HepG2 (cell line): ENCODE data around the gene FNIP2. TPM values are rescaled to one million over a fixed set of nuclear protein-coding genes. Genes with fewer than 3 reads are reported as not detected.

Source experiments
- ATAC-seq: fragments of 200-7000 bp; cut with Tn5 transposase; 3 replicates; pipeline ENCODE4 v1.9.1; 2020; ENCODE audit warnings: mild to moderate bottlenecking, moderate library complexity
- BruUV-seq: library from RNA; stranded (reverse); fragments of 400-500 nt; replicated peaks from 2 replicates; lab custom pipeline; 2021; lab: Mats Ljungman, UMichigan
- CTCF ChIA-PET: fragments of 300-600 bp; formaldehyde crosslinking; extraction: SDS; loops from one replicate; lab custom pipeline; 2021; ENCODE audit warnings: low total read pairs, inconsistent platforms, low intra/inter-chr PET ratio; lab: Yijun Ruan, JAX
- POLR2A ChIA-PET: fragments of 350-600 bp; sonication (Branson Sonifier 250); formaldehyde crosslinking; loops from one replicate; lab custom pipeline; 2020; ENCODE audit warnings: antibody characterized with exemption, inconsistent platforms; lab: Yijun Ruan, JAX
- DNase-seq: peaks from one replicate; pipeline ENCODE4 v3.0.0-alpha.2; 2015; ENCODE audit warnings: low spot score
- FAIRE-seq: peaks from 3 replicates; lab custom pipeline; 2011; peaks lifted over from hg19 to GRCh38; lab: Jason Lieb, UNC
- H2AFZ ChIP-seq: one replicate; pipeline ENCODE4 v1.6.1; 2011; ENCODE audit warnings: low read length, inconsistent platforms
- H3K27ac ChIP-seq: fragments of 300-600 bp; 3 replicates; pipeline ENCODE4 v1.8.0; 2011; ENCODE audit warnings: mixed run types, mild to moderate bottlenecking, mixed read lengths, low read length, inconsistent platforms; ENCODE audit not compliant: insufficient read depth; ENCODE audit errors: extremely low read length
- H3K27me3 ChIP-seq, 2 experiments: fragments of 200-600 bp in 1 of 2; 2 replicates in 1 of 2; 3 replicates in 1 of 2; pipeline versions ENCODE4 v1.6.0 to v1.8.0; 2011; ENCODE audit warnings: low read length in 2 of 2, mild to moderate bottlenecking in 2 of 2, moderate library complexity in 2 of 2, inconsistent platforms in 1 of 2; ENCODE audit not compliant: insufficient read depth in 2 of 2, control insufficient read depth in 1 of 2
- H3K36me3 ChIP-seq, 2 experiments: fragments of 200-600 bp in 1 of 2; replicated peaks in 1 of 2; 2 replicates in 1 of 2; 3 replicates in 1 of 2; pipeline versions ENCODE4 v1.5.1 to v1.8.0; 2011; ENCODE audit warnings: low read length in 2 of 2, inconsistent platforms in 1 of 2; ENCODE audit not compliant: insufficient read depth in 2 of 2, control insufficient read depth in 1 of 2
- H3K4me1 ChIP-seq: 2 replicates; pipeline ENCODE4 v1.5.1; 2012; ENCODE audit warnings: low read length, inconsistent platforms; ENCODE audit not compliant: insufficient read depth
- H3K4me2 ChIP-seq: 2 replicates; pipeline ENCODE4 v1.6.0; 2011; ENCODE audit warnings: low read depth, low read length, inconsistent platforms
- H3K4me3 ChIP-seq, 3 experiments: fragments of 200-600 bp in 1 of 3; sonication (generic), shearing (Covaris generic) in 1 of 3; replicated peaks in 1 of 3; 2 replicates each; pipeline ENCODE4 v1.5.1; 2011 to 2016; ENCODE audit warnings: low read length in 3 of 3, inconsistent platforms in 2 of 3, low read depth in 2 of 3, mild to moderate bottlenecking in 2 of 3, control low read depth in 1 of 3, mixed read lengths in 1 of 3; ENCODE audit not compliant: insufficient read depth in 1 of 3
- H3K79me2 ChIP-seq: one replicate; pipeline ENCODE4 v1.6.1; 2011; ENCODE audit warnings: low read length, inconsistent platforms; ENCODE audit not compliant: insufficient read depth
- H3K9ac ChIP-seq: 2 replicates; pipeline ENCODE4 v1.6.0; 2011; ENCODE audit warnings: mild to moderate bottlenecking, low read depth, low read length, inconsistent platforms; ENCODE audit not compliant: insufficient read depth
- H3K9me3 ChIP-seq: 2 replicates; pipeline ENCODE4 v1.5.1; 2012; ENCODE audit warnings: mild to moderate bottlenecking, low read length
- H4K20me1 ChIP-seq: 2 replicates; pipeline ENCODE4 v1.6.0; 2011; ENCODE audit warnings: inconsistent platforms, mild to moderate bottlenecking, low read length, moderate library complexity; ENCODE audit not compliant: insufficient read depth
- ATF7 ChIP-seq, 2 experiments: fragments of 450-650 bp in 1 of 2; sonication (generic) in 1 of 2; formaldehyde crosslinking in 1 of 2; IDR thresholded peaks; 2 replicates each; pipeline versions ENCODE4 v1.4.0 to v1.6.1; 2016 to 2020; ENCODE audit warnings: antibody characterized with exemption in 1 of 2, mild to moderate bottlenecking in 1 of 2, missing genetic modification reagents in 1 of 2
- ELK4 ChIP-seq: sonication (generic); formaldehyde crosslinking; IDR thresholded peaks from 2 replicates; pipeline ENCODE4 v1.9.0; 2021; ENCODE audit warnings: missing genetic modification reagents, borderline replicate concordance
- JUND ChIP-seq: sonication (generic); formaldehyde crosslinking; IDR thresholded peaks from 2 replicates; pipeline ENCODE4 v1.8.0; 2022; ENCODE audit warnings: mild to moderate bottlenecking, missing genetic modification reagents
- MIER2 ChIP-seq: IDR thresholded peaks from 2 replicates; pipeline ENCODE4 v1.6.1; 2016; ENCODE audit warnings: missing biosample characterization, missing genetic modification reagents
- ZBTB8A ChIP-seq: sonication (generic); formaldehyde crosslinking; IDR thresholded peaks from 2 replicates; pipeline ENCODE4 v1.4.0; 2020; ENCODE audit warnings: mild to moderate bottlenecking, low read depth, missing genetic modification reagents, borderline replicate concordance
- ZNF383 ChIP-seq: sonication (generic); formaldehyde crosslinking; IDR thresholded peaks from 2 replicates; pipeline ENCODE4 v1.4.0; 2020; ENCODE audit warnings: missing genetic modification reagents, mild to moderate bottlenecking, borderline replicate concordance
- ZNF629 ChIP-seq: sonication (generic); formaldehyde crosslinking; conservative IDR thresholded peaks from 2 replicates; pipeline ENCODE4 v1.5.0; 2020; ENCODE audit warnings: missing genetic modification reagents
- ZNF788 ChIP-seq: sonication (generic); formaldehyde crosslinking; IDR thresholded peaks from 2 replicates; pipeline ENCODE4 v1.5.0; 2020; ENCODE audit warnings: mild to moderate bottlenecking, missing genetic modification reagents, borderline replicate concordance
- WGBS: methylation state at CpG from one replicate; pipeline ENCODE4 v1.1.6; 2017; ENCODE audit warnings: low lambda C conversion rate; 5-methylcytosine and 5-hydroxymethylcytosine counted together
- in situ Hi-C: cut with HindIII; loops from 2 replicates; pipeline ENCODE4 v1.10.0; 2017; ENCODE audit warnings: low pct_unique_long_range_greater_than_20kb; ENCODE audit not compliant: extremely low pct_ligation_motif_present
- intact Hi-C: fragments of 100-400 bp; cut with micrococcal nuclease; formaldehyde crosslinking; loops from one replicate; pipeline ENCODE4 v1.10.0; 2022; ENCODE audit not compliant: unreplicated experiment
- polyA plus RNA-seq, 8 experiments: library from polyadenylated mRNA; depleted of rRNA in 3 of 8; stranded (reverse) in 7 of 8; unstranded in 1 of 8; fragments of >200 nt; fragmentation: Illumina TruSeq in 4 of 8; extraction: Trizol in 4 of 8; gene quantifications; 2 replicates each; pipeline versions ENCODE4 v1.2.1 to v1.2.3, GENCODE V29; 2011 to 2016; ENCODE audit warnings: low read depth in 4 of 8, missing spikeins in 1 of 8, mixed read lengths in 1 of 8; ENCODE audit not compliant: insufficient read depth in 1 of 8
- total RNA-seq, 5 experiments: library from RNA; depleted of rRNA; stranded (reverse); fragments of >200 nt; fragmentation: Illumina TruSeq; extraction: Trizol; gene quantifications; 2 replicates each; pipeline ENCODE4 v1.2.3, GENCODE V29; 2016; ENCODE audit warnings: low read depth in 1 of 5

Gene FNIP2
- total and polyA plus RNA-seq, 2 of the 13 experiments (the other 11 are each of a cell fraction or from before 2014, with no cell fraction given), result 15.5 to 21.0 TPM

- no peak overlapping the region for H3K4me3 ChIP-seq
- BruUV-seq, result no TSS peak
- no peak for ATAC-seq
- H3K27me3 ChIP-seq, result no peaks in the 10 kb centered on the region
- no peak overlapping the region for H3K9ac ChIP-seq
- no peaks in the 10 kb centered on the region for H3K9me3 ChIP-seq
- 99% methylated on average over 5 of the region's 5 CpGs for WGBS
- CTCF ChIA-PET, result no interaction called here
- peaks cover 7 to 14% of the 10 kb centered on the region in 2 experiments; a peak in 4 of 5 replicates for H3K36me3 ChIP-seq
- FAIRE-seq, result no peak
- intact Hi-C loops, result no loop called here
- no peak overlapping the region for H2AFZ ChIP-seq
- no peaks in the 10 kb centered on the region for H3K79me2 ChIP-seq
- H3K27ac ChIP-seq, result no peak overlapping the region
- H4K20me1 ChIP-seq, result no peaks in the 10 kb centered on the region
- DNase-seq, result no peak
- H3K4me1 ChIP-seq, result peaks cover 4% of the 10 kb centered on the region
- TF ChIP-seq ZNF383 (CRISPR knock-in tag) (no peak), MIER2 (CRISPR knock-in tag) (no peak), ZNF629 (peak; percentile 78), ZBTB8A (CRISPR knock-in tag) (no peak), ELK4 (CRISPR knock-in tag) (no peak)
- in situ Hi-C loops, result no loop called here
- H3K4me2 ChIP-seq, result no peak overlapping the region
- POLR2A ChIA-PET, result no interaction called here
Measured at GRCh38 chr4:158885564-158885963, 116.7 kb downstream of the FNIP2 start.

- no TSS peak for BruUV-seq
- Histone ChIP-seq H3K4me1 (peaks cover 8% of the 10 kb centered on the region), H2AFZ (no peak overlapping the region), H3K27ac (no peak overlapping the region), H3K9me3 (no peaks in the 10 kb centered on the region), H3K4me2 (no peak overlapping the region), H3K27me3 (no peaks in the 10 kb centered on the region), H3K4me3 (no peak overlapping the region), H3K36me3 (peaks cover 5 to 35% of the 10 kb centered on the region in 2 experiments; a peak in 4 of 5 replicates), H3K9ac (no peak overlapping the region), H3K79me2 (no peaks in the 10 kb centered on the region), H4K20me1 (no peaks in the 10 kb centered on the region)
- in situ Hi-C loops (no loop called here), intact Hi-C loops (no loop called here)
- POLR2A ChIA-PET, result no interaction called here
- CTCF ChIA-PET, result no interaction called here
- DNase-seq (no peak), FAIRE-seq (no peak), ATAC-seq (no peak)
- TF ChIP-seq JUND (no peak), ATF7 (IDR thresholded peaks at IDR 0.05) (peak; percentile 23; the same call in 1 of the 2 replicates), ATF7 (CRISPR knock-in tag; IDR thresholded peaks at IDR 0.05) (no peak), ZNF788 (CRISPR knock-in tag) (no peak)
- WGBS, result 95% methylated on average over 3 of the region's 3 CpGs
Measured at GRCh38 chr4:158890294-158890693, 121.5 kb downstream of the FNIP2 start.
